ENCODE measurements around the gene KLK7.

- TF ChIP-seq CTCF (IDR thresholded peaks at IDR 0.05) (no peak), EP300 (IDR thresholded peaks at IDR 0.05) (no peak), POLR2A (IDR thresholded peaks at IDR 0.05) (no peak)
Observed at GRCh38 chr19:50933640-50934039, 50.1 kb downstream of the KLK7 start.

Measured in suprapubic skin (tissue), 3 donors.